Activated naive CD8-positive, alpha-beta T cell (primary cell): ENCODE measurements around the gene FOXO4.

Source experiments
- H3K27ac Mint-ChIP-seq: one replicate; pipeline ENCODE4 v1.8.0; 2021; ENCODE audit warnings: mixed read lengths
- H3K27me3 Mint-ChIP-seq: one replicate; pipeline ENCODE4 v1.8.0; 2021; ENCODE audit warnings: mixed read lengths
- H3K36me3 Mint-ChIP-seq: one replicate; pipeline ENCODE4 v1.8.0; 2021; ENCODE audit warnings: mixed read lengths
- H3K4me1 Mint-ChIP-seq: one replicate; pipeline ENCODE4 v1.8.0; 2021; ENCODE audit warnings: low read depth, mixed read lengths
- H3K4me3 Mint-ChIP-seq: one replicate; pipeline ENCODE4 v1.8.0; 2021; ENCODE audit warnings: mild to moderate bottlenecking, mixed read lengths
- H3K9me3 Mint-ChIP-seq: one replicate; pipeline ENCODE4 v1.8.0; 2021; ENCODE audit warnings: low read depth, mixed read lengths

The FOXO4 gene

GRCh38 chrX:71107762-71108360 lies 12.2 kb downstream of the FOXO4 start:
- H3K9me3 Mint-ChIP-seq, result no peaks in the 10 kb centered on the region
- H3K4me3 Mint-ChIP-seq, result peak overlapping the region; percentile 99
- peaks cover 18% of the 10 kb centered on the region for H3K36me3 Mint-ChIP-seq
- H3K27ac Mint-ChIP-seq, result peak overlapping the region; percentile 98
- H3K27me3 Mint-ChIP-seq, result no peaks in the 10 kb centered on the region
- peaks cover 56% of the 10 kb centered on the region for H3K4me1 Mint-ChIP-seq

- no peaks in the 10 kb centered on the region for H3K9me3 Mint-ChIP-seq
- H3K4me3 Mint-ChIP-seq, result peak overlapping the region; percentile 99
- H3K27ac Mint-ChIP-seq, result peak overlapping the region; percentile 98
- no peaks in the 10 kb centered on the region for H3K27me3 Mint-ChIP-seq
- H3K4me1 Mint-ChIP-seq, result peaks cover 53% of the 10 kb centered on the region
- H3K36me3 Mint-ChIP-seq, result peaks cover 18% of the 10 kb centered on the region
These were observed 13.4 kb downstream of the FOXO4 start for GRCh38 chrX:71109051-71109450.

GRCh38 chrX:71111141-71111843 lies 15.6 kb downstream of the FOXO4 start, which contains the start of gene IL2RG:
TSS of gene IL2RG (minus strand) at chrX:71111577. CDS start at chrX:71111539, 38 bp downstream.
- H3K9me3 Mint-ChIP-seq, result no peaks in the 10 kb centered on the region
- peaks cover 39% of the 10 kb centered on the region for H3K4me1 Mint-ChIP-seq
- peaks cover 12% of the 10 kb centered on the region for H3K36me3 Mint-ChIP-seq

GRCh38 chrX:71111921-71112431 lies 16.3 kb downstream of the FOXO4 start:
- Mint-ChIP-seq H3K36me3 (peaks cover 8% of the 10 kb centered on the region), H3K27ac (peak overlapping the region; percentile 98), H3K4me3 (peak overlapping the region; percentile 99), H3K9me3 (no peaks in the 10 kb centered on the region), H3K4me1 (peaks cover 35% of the 10 kb centered on the region), H3K27me3 (no peaks in the 10 kb centered on the region)

More at GRCh38 chrX:71111141-71111843, 15.6 kb downstream of the FOXO4 start, which contains the start of gene IL2RG:
- Mint-ChIP-seq H3K4me3 (peak within 1 kb of the TSS; percentile 99), H3K27ac (peak within 1 kb of the TSS; percentile 98), H3K27me3 (no peaks in the 10 kb centered on the region)

- H3K4me1 Mint-ChIP-seq, result peaks cover 34% of the 10 kb centered on the region
- no peak overlapping the region for H3K4me3 Mint-ChIP-seq
- H3K36me3 Mint-ChIP-seq, result no peaks in the 10 kb centered on the region
- no peaks in the 10 kb centered on the region for H3K9me3 Mint-ChIP-seq
- H3K27ac Mint-ChIP-seq, result peak overlapping the region; percentile 50
- H3K27me3 Mint-ChIP-seq, result no peaks in the 10 kb centered on the region
These were observed 21.7 kb downstream of the FOXO4 start for GRCh38 chrX:71117358-71117757.

GRCh38 chrX:71118032-71118984 lies 22.7 kb downstream of the FOXO4 start, which contains the start of gene MED12:
TSS of gene MED12 (plus strand) at chrX:71118596. CDS start at chrX:71118755, 159 bp downstream.
- Mint-ChIP-seq H3K4me1 (peaks cover 31% of the 10 kb centered on the region), H3K9me3 (no peaks in the 10 kb centered on the region), H3K27me3 (no peaks in the 10 kb centered on the region), H3K4me3 (peak within 1 kb of the TSS; percentile 88), H3K27ac (peak within 1 kb of the TSS; percentile 91), H3K36me3 (no peaks in the 10 kb centered on the region)

GRCh38 chrX:71118985-71119535 lies 23.4 kb downstream of the FOXO4 start:
- peak overlapping the region; percentile 73 for H3K27ac Mint-ChIP-seq
- H3K4me3 Mint-ChIP-seq, result peak overlapping the region; percentile 88
- H3K9me3 Mint-ChIP-seq, result no peaks in the 10 kb centered on the region
- peaks cover 26% of the 10 kb centered on the region for H3K4me1 Mint-ChIP-seq
- no peaks in the 10 kb centered on the region for H3K36me3 Mint-ChIP-seq
- H3K27me3 Mint-ChIP-seq, result no peaks in the 10 kb centered on the region

GRCh38 chrX:71128166-71128833 lies 32.6 kb downstream of the FOXO4 start:
- no peak overlapping the region for H3K4me3 Mint-ChIP-seq
- H3K36me3 Mint-ChIP-seq, result peaks cover 5% of the 10 kb centered on the region
- no peaks in the 10 kb centered on the region for H3K9me3 Mint-ChIP-seq

GRCh38 chrX:71128915-71129765 lies 33.5 kb downstream of the FOXO4 start:
- Mint-ChIP-seq H3K36me3 (peaks cover 5% of the 10 kb centered on the region), H3K9me3 (no peaks in the 10 kb centered on the region), H3K4me3 (peak overlapping the region; percentile 61), H3K27me3 (no peaks in the 10 kb centered on the region), H3K27ac (peak overlapping the region; percentile 76), H3K4me1 (peaks cover 18% of the 10 kb centered on the region)

More at GRCh38 chrX:71128166-71128833, 32.6 kb downstream of the FOXO4 start:
- H3K27me3 Mint-ChIP-seq, result no peaks in the 10 kb centered on the region
- H3K4me1 Mint-ChIP-seq, result peaks cover 18% of the 10 kb centered on the region
- H3K27ac Mint-ChIP-seq, result peak overlapping the region; percentile 76

- H3K9me3 Mint-ChIP-seq, result no peaks in the 10 kb centered on the region
- peaks cover 7% of the 10 kb centered on the region for H3K36me3 Mint-ChIP-seq
- peaks cover 17% of the 10 kb centered on the region for H3K4me1 Mint-ChIP-seq
- no peaks in the 10 kb centered on the region for H3K27me3 Mint-ChIP-seq
- H3K4me3 Mint-ChIP-seq, result no peak overlapping the region
- peak overlapping the region; percentile 28 for H3K27ac Mint-ChIP-seq
These were observed 35.9 kb downstream of the FOXO4 start for GRCh38 chrX:71131510-71131909.

GRCh38 chrX:71140440-71140839 lies 44.8 kb downstream of the FOXO4 start:
- Mint-ChIP-seq H3K27ac (no peak overlapping the region), H3K4me1 (peaks cover 14% of the 10 kb centered on the region), H3K27me3 (no peaks in the 10 kb centered on the region), H3K4me3 (no peak overlapping the region), H3K36me3 (peaks cover 4% of the 10 kb centered on the region), H3K9me3 (no peaks in the 10 kb centered on the region)

GRCh38 chrX:71143508-71143907 lies 47.9 kb downstream of the FOXO4 start:
- Mint-ChIP-seq H3K27ac (no peak overlapping the region), H3K4me1 (peaks cover 20% of the 10 kb centered on the region), H3K36me3 (peaks cover 4% of the 10 kb centered on the region), H3K9me3 (no peaks in the 10 kb centered on the region), H3K4me3 (no peak overlapping the region), H3K27me3 (no peaks in the 10 kb centered on the region)

GRCh38 chrX:71144651-71145050 lies 49.0 kb downstream of the FOXO4 start, which contains the start of gene NLGN3:
TSS of gene NLGN3 (plus strand) at chrX:71144841. CDS start at chrX:71147750, 2,909 bp downstream.
- Mint-ChIP-seq H3K36me3 (no peaks in the 10 kb centered on the region), H3K27ac (no peak within 1 kb of the TSS), H3K9me3 (no peaks in the 10 kb centered on the region), H3K4me3 (no peak within 1 kb of the TSS), H3K4me1 (peaks cover 12% of the 10 kb centered on the region), H3K27me3 (no peaks in the 10 kb centered on the region)
